ENCODE data around the gene ATXN2.
"Not testable (repeated sequence)": the region's sequence is repeated elsewhere in the genome, so short reads cannot be mapped to it uniquely, and the experiment has no call there.

The ATXN2 gene

DNA sequence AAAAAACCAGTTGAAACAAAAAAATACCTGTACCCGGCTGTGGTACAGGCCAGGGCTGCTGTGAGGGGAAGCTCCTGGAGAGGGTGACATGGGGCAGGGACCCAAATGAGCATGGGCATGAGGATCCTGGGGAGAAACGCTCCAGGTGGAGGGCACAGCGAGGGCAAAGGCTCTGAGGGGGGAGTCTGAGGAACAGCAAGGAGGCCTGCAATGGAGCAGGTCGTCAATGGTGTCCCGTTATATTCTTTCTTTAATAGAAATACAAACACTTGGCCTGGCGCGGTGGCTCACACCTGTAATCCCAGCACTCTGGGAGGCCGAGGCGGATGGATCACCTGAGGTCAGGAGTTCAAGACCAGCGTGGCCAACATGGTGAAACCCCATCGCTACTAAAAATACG lies 1.9 kb upstream of the ATXN2 start:
- not testable (repeated sequence) for DNase-seq (ENCODE audit: low read depth, low spot score)

DNA sequence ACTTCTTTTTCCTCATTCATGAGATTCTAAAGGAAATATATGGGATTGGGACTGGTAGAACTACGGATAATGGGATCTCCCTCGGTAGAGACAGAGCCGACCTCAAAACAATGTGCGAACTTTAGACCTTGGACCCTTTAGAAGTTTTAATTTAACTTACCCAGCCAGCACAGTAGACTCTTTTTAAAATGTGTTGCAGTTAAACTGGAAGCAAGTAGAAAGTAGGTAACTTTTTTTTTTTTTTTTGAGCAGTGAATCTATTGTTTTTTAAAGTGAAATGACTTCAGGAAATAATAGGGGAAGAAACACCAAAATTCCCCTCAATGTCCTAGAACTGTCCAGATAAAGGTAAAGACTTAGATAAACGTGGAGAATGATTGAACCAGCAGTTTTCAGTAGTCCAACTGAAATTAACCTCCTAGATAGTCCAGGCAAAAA lies 1.1 kb upstream of the ATXN2 start:
- DNase-seq (ENCODE audit: low read depth, low spot score) = no peak

DNA sequence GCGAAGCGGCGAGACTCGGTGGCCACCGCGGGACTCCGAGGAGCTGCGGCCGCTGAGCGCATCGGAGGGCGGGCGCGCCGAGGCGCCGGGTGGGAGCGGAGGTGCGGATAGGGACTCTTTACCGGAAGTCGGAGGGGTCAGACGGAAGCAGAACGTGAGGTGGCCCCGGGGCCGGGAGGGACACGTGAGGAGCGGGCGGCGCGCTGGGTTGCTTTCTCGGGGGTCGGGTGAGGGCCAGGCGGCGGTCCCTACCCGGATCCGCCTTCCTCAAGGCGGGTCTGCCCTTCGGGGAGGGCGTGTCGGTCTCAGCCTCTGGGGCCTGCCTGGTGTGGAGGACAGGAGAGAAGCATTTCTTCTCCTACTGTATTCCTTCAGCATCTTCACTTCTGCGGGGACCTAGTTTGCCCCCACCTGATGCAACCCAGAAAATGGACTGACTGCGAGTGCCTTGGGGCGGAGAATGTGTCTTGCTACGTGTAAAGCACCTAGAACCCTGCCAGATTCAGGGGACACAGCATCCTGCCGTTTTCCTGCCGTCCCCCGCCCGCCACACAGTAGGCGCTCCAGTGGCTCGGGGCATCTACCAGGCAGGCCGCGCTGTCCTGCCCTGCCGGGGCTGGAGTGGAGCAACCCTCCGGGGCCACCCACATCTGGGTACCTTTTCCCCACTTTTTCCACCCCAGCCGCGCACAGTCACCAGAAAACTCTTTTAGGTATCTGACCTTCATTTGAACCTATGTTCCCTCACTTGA lies 514 bp upstream of the ATXN2 start:
- peak; percentile 95 for DNase-seq (ENCODE audit: low read depth, low spot score)

DNA sequence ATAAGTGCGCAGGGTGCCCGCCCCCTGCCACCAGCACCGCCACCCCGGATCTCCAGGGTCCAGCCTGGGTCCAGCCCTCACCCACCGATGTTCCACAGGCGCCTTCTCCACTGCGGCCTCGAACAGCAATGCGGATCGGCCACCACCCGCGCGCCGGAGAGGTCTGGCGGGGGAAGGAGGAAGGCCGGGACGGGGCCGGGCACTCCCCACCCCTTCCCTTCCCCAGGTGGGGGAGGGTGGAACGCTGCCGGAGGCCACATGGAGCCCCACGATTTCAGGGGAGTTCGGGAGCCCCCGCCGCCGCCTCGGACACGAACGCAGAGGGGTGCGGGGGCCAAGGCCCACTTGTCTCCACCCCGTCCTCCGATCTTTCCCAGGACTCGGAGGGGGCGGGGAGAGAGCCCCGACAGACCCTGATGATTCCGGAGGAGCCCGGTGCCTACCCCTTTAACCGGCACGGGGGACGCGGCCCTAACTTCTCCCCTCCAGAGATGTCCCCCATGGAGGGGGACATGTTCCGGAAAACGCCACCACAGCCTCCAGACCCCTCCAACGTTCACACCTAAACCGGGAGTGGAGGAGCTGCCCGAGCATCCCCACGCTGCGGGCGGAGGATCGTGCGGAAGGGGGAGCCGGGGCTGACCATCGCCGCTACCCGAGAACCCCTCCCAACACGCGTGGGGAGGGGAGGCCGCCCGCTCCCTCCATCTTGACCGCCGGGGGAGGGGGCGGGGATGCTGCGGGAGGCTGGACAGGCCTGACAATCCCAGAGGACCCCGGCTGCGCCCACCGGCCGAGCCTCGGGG lies 1.1 kb downstream of the ATXN2 start:
- DNase-seq (ENCODE audit: low read depth, low spot score) = peak; percentile 44

DNA sequence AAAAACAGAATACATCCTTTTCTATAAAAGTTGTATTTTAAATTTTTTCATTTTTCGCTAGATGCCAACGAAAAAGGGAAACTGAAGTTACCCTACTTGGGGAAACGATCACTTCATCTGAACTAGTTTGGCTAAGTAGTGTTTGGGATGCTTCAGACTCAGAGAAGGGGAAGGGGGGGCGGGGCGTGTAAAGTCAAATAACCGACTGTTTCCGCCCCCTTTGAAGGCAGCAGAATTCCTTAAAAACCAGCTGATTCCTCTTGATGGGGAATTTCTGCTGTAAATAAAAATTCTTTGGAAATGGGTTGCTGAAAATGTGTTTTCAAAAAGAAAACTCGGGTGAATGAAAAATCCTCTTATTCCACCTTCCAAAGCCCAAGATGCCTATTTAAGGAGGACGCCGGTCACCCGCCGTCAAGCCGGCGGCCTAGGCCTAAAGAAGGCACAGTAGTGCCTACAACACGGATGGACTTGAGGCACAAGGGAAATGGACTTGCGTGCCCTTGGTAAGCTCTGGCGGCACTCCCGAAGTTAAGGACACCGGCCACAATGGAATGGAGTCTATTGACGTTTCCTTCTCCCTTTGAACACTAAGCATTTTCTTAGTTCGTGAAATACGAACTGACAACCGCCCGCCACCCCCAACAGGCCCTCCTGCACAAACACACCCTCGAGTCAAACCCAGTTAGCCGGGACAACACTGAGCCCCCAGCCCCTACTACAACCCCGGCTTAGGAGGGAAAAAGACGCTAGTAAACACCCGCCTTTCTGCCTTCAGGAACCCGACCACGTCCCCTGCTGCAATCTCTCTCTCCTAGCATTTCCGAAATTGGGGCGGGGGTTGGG lies 1.9 kb downstream of the ATXN2 start:
- peak; percentile 71 for DNase-seq (ENCODE audit: low read depth, low spot score)

DNA sequence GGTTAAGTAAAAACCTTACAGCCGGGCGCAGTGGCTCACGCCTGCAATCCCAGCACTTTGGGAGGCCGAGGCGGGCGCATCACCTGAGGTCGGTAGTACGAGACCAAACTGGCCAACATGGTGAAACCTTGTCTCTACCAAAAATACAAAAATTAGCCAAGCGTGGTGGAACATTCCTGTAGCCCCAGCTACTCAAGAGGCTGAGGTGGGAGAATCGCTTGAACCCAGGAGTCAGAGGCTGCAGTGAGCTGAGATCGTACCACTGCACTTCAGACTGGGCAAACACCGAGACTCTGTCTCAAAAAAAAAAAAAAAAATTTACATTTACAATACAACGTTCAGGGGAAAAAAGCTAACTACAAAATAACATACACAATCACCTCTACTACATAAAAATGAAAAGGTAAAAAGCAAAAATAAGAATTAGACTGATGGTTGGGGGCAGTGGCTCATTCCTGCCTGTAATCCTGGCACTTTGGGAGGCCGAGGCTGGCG lies 3.7 kb downstream of the ATXN2 start:
- DNase-seq (ENCODE audit: low read depth, low spot score) = not testable (repeated sequence)

DNA sequence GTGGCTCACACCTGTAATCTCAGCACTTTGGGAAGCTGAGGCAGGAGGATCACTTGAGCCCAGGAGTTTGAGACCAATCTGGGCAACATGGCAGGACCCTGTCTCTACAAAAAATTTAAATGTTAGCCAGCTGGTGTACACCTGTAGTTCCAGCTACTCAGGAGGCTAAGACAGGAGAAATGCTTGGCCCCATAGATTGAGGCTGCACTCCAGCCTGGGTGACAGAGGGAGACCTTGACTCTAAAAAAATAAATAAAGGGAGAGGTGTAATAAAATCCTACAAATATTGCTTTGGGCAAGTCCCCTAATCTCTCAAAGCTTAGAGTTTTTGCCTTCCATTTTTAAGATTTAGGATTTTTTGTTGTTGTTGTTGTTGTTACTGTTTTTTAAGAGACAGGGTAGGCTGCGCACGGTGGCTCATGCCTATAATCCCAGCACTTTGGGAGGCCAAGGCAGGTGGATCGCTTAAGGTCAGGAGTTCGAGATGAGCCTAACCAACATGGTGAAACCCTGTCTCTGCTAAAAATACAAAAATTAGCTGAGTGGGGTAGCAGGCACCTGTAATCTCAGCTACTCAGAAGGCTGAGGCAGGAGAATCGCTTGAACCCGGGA lies 7.6 kb downstream of the ATXN2 start:
- DNase-seq (ENCODE audit: low read depth, low spot score) = not testable (repeated sequence)

DNA sequence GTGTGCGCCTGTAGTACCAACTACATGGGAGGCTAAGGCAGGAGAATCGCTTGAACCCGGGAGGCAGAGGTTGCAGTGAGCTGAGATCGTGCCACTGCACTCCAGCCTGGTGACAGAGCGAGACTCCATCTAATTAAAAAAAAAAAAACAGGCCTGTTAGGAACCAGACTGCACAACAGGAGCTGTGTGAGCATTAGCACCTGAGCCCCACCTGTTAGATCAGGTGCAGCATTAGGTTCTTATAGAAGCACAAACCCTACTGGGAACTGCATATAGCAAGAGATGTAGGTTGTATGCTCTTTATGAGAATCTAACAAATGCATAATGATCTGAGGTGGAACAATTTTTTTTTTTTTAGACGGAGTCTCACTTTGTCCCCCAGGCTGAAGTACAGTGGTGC lies 8.6 kb downstream of the ATXN2 start:
- DNase-seq (ENCODE audit: low read depth, low spot score) = no peak

DNA sequence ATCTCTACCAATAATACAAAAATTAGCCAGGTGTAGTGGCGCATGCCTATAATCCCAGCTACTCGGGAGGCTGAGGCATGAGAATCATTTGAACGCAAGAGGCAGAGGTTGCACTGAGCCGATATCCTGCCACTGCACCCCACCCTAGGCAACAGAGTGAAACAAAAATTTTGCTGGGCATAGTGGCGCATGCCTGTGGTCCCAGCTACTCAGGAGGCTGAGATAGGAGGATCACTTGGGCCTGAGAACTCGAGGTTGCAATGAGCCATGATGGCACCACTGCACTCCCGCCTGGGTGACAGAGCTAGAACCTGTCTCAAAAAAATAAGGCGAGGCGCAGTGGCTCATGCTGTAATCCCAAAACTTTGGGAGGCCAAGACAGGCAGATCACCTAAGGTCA lies 9.5 kb downstream of the ATXN2 start:
- no peak for DNase-seq (ENCODE audit: low read depth, low spot score)

DNA sequence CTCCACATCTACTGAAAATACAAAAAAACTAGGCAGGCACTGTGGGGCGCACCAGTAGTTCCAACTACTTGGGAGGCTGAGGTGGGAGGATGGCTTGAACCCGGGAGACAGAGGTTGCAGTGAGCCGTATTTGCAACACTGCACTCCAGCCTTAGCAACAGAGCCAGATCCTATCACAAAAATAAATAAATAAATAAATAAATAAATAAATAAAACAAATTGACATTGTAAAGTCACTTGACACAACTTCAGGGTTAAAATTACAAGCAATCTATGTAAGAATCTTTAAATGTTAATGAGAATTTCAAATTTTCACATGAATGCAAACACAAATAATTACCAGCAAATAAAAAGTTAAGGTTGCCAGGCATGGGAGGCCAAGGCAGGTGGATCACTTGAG lies 11.1 kb downstream of the ATXN2 start:
- no peak for DNase-seq (ENCODE audit: low read depth, low spot score)

DNA sequence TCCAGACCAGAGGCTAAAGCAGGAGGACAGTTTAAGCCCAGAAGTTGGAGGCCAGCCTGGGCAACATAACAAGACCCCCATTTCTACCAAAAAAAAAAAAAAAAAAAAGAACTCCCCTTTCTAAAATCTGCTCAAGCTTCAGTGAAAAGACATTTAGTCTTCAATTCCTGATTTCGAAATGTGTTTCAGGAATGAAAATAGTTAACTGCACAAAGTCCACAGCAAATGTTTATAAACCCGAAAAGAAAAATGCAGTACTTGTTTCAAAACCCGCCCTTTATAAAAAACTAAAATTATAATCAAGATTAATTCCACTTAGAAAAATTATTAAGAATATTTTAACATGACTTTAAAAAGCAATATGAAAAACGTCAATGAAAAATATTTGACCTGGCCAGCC lies 12.1 kb downstream of the ATXN2 start:
- DNase-seq (ENCODE audit: low read depth, low spot score) = no peak

DNA sequence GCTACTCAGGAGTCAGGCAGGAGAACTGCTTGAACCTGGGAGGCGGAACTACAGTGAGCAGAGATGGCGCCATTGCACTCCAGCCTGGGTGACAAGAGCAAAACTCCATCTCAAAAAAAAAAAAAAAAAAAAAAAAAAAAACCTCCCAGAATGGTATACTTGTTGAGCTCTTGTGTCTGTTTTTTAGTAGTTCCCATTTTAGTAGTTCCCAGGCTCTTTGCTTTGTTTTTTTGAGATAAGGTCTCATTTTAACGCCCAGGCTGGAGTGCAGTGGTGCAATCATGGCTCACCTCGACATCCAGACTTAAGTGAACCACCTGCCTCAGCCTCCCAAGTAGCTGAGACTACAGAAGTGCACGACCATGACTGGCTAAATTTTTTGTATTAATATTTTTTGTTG lies 13.4 kb downstream of the ATXN2 start:
- no peak for DNase-seq (ENCODE audit: low read depth, low spot score)

DNA sequence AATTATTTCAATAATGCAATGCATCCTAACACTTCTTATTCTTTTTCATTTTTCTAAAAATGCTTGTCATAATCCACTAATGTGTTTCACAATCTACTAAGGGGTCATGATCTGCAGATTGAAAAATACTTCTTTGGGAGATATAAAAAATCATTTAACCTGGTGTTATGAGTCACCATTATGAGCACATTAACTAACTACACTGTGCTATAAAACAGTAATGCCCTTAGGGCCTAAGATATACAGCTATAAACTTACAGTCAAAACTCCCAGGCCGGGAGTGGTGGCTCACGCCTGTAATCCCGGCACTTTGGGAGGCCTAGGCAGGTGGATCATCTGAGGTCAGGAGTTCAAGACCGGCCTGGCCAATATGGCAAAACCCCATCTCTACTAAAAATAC lies 14.2 kb downstream of the ATXN2 start:
- no peak for DNase-seq (ENCODE audit: low read depth, low spot score)

DNA sequence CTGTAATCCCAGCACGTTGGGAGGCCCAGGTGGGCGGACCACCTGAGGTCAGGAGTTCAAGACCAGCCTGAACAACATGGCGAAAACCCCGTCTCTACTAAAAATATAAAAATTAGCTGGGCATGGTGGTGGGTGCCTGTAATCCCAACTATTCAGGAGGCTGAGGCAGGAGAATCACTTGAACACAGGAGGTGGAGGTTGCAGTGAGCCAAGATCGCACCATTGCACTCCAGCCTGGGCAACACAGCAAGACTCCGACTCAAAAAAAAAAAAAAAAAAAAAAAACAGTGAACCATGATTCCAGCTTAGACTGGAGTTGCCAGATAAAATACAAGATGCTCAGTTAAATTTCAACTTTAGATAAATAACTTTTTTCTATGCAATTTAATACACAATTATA lies 15.6 kb downstream of the ATXN2 start:
- DNase-seq (ENCODE audit: low read depth, low spot score) = not testable (repeated sequence)

DNA sequence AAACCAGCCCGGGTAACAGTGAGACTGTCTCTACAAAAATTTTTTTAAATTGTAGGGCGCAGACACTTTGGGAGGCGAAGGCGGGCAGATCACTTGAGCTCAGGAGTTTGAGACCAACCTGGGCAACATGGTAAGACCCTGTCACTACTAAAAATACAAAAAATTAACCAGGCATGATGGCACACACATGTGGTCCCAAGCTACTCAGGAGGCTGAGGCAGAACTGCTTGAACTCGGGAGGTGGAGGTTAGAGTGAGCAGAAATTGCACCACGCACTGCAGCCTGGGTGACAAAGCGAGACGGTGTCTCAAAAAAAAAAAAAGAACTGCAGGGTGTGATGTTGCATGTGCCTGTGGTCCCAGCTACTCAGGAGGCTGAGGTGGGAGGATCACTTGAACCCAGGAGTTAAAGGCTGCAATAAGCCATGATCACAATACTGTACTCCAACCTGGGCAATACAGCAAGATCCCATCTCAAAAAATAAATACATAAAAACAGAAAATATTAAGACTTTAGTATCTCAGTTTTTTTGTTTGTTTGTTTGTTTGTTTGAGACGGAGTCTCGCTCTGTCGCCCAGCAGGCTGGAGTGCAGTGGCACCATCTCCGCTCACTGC lies 16.9 kb downstream of the ATXN2 start:
- no peak for DNase-seq (ENCODE audit: low read depth, low spot score)

DNA sequence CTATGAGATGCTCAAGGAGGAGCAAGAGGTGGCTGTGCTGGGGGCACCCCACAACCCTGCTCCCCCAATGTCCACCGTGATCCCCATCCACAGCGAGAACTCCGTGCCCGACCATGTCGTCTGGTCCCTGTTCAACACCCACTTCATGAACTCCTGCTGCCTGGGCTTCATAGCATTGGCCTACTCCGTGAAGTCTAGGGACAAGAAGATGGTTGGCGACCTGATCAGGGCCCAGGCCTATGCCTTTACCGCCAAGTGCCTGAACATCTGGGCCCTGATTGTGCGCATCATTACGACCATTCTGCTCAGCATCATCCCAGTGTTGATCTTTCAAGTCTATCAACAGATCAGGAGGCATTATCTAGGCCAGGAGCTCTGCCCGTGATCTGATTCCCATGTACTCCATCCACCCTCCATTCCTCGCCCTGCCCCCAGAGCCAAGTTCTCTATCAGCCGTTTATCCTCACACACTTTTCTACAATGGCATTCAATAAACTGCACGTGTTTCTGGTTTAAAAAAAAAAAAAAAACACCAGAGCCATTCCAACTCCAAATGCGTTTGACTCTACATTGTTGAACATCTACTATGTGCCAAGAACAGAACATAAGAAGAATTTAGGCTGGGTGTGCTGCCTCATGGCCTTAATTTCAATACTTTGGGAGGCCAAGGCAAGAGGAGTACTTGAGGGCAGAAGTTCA lies 17.5 kb downstream of the ATXN2 start:
- DNase-seq (ENCODE audit: low read depth, low spot score) = no peak

DNA sequence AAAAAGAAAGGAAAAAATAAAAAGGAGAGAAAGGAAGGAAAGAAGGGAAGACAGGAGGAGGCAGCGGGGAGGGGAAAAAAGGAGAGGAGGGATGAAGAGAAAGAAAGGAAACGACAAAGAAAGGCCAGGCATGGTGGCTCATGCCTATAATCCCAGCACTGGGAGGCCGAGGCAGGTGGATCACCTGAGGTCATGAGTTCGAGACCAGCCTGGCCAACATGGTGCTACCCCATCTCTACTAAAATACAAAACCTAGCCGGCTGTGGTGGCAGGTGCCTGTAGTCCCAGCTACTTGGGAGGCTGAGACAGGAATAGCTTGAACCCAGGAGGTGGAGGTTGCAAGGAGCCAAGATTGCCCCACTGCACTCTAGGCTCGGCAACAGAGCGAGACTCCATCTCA lies 18.4 kb downstream of the ATXN2 start:
- no peak for DNase-seq (ENCODE audit: low read depth, low spot score)

DNA sequence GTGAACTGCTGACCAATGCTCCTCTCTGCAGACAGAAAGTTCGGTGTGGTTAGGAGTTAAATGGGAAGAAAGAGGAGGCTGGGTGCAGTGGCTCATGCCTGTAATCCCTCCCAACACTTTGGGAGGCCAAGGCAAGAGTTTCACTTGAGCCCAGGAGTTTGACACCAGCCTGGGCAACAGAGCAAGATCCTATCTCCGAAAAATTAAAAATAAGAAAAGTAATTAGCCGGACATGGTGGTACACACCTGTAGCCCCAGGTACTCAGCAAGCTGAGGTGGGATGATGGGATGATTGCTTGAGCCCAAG lies 19.0 kb downstream of the ATXN2 start:
- no peak for DNase-seq (ENCODE audit: low read depth, low spot score)

DNA sequence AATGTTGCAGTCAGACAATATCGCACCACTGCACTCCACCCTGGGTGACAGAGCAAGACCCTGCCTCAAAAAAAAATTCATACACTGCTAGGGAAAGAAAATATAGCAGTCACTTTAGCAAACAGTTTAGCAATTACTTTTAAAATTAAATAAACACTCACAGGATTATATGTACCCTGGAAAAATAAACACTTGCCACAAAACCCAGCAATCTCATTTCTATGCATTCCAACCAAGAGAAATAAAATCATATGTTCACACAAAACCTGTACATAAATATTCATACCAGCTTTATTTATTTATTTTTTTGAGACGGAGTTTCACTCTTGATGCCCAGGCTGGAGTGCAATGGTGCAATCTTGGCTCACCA lies 20.2 kb downstream of the ATXN2 start:
- DNase-seq (ENCODE audit: low read depth, low spot score) = no peak

DNA sequence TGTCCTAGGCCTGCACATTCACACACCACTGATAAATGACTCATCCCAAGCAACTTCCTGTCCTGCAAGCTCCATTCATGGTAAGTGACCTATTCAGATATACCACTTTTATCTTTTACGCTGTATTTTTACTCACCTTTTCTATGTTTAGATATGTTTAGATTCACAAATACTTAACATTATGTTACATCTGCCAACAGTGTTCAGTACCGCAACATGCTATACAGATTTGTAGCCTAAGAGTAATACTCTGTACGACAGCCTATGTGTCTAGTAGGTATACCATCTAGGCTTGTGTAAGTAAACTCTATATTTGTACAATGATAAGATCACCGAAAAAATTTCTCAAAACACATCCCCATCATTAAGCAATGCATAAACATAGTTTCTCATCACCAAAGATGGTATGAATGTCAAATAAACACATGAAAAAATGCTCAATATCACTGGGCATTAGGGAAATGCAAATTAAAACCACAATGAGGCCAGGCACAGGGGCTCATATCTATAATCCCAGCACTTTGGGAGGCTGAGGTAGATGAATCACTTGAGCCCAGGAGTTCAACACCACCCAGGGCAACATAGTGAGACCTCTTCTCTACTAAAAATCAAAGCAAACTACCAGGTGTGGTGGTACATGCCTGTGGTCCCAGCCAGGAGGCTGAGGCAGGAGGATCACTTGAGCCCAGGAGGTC lies 20.7 kb downstream of the ATXN2 start:
- no peak for DNase-seq (ENCODE audit: low read depth, low spot score)
